Left ventricle myocardium inferior (tissue), 1 donor: ENCODE measurements around the gene ARL15. TPM values are rescaled to one million over a fixed set of nuclear protein-coding genes. Genes with fewer than 3 reads are reported as not detected.

Source experiments
- DNase-seq: peaks from one replicate; pipeline ENCODE4 v3.0.0-alpha.2; 2020
- H3K27ac ChIP-seq: fragments of 200-600 bp; replicated peaks from 2 replicates; pipeline ENCODE4 v1.8.0; 2021
- H3K27me3 ChIP-seq: fragments of 200-600 bp; 2 replicates; pipeline ENCODE4 v1.8.0; 2021; ENCODE audit warnings: low read depth
- H3K36me3 ChIP-seq: fragments of 200-600 bp; 2 replicates; pipeline ENCODE4 v1.8.0; 2021
- H3K4me1 ChIP-seq: fragments of 200-600 bp; 2 replicates; pipeline ENCODE4 v1.8.0; 2021
- H3K4me3 ChIP-seq: fragments of 200-600 bp; 2 replicates; pipeline ENCODE4 v1.8.0; 2021; ENCODE audit warnings: mild to moderate bottlenecking, moderate library complexity
- H3K9me3 ChIP-seq: fragments of 200-600 bp; replicated peaks from 2 replicates; pipeline ENCODE4 v1.8.0; 2021
- CTCF ChIP-seq: fragments of 200-600 bp; IDR thresholded peaks from 2 replicates; pipeline ENCODE4 v1.8.0; 2021; ENCODE audit warnings: antibody characterized with exemption, mild to moderate bottlenecking, borderline replicate concordance
- intact Hi-C: fragments of 100-400 bp; cut with micrococcal nuclease; formaldehyde crosslinking; loops from one replicate; pipeline ENCODE4 v1.11.0; 2022
- total RNA-seq: library from RNA; stranded (reverse); fragmentation: NEBNext Ultra II Directional; extraction: Animal tissue kit (Norgen Biotek cat#: 25700); gene quantifications from one replicate; pipeline ENCODE4 v1.2.1, GENCODE V29; 2021
- donor health status: DM: no; HTN: yes; CAD: no; lungs with severe emphysema.

Gene ARL15
- total RNA-seq, 1 donor from 2014 or later = 18.2 TPM

GRCh38 chr5:54311176-54311677, 854 bp upstream of the ARL15 start:
- Histone ChIP-seq H3K9me3 (no peaks in the 10 kb centered on the region), H3K4me3 (peak overlapping the region; percentile 91), H3K4me1 (peaks cover 48% of the 10 kb centered on the region), H3K27me3 (no peaks in the 10 kb centered on the region), H3K36me3 (no peaks in the 10 kb centered on the region), H3K27ac (peak overlapping the region; percentile 91)
- no peak for DNase-seq
- intact Hi-C loops = loop anchor here (5.0 kb wide), 1 partner anchor 106 kb away; no protein-coding TSS in a partner anchor
- TF ChIP-seq CTCF = no peak

- peaks cover 48% of the 10 kb centered on the region for H3K4me1 ChIP-seq
- H3K4me3 ChIP-seq = peak overlapping the region; percentile 91
- no peaks in the 10 kb centered on the region for H3K36me3 ChIP-seq
- peak overlapping the region; percentile 91 for H3K27ac ChIP-seq
- no peaks in the 10 kb centered on the region for H3K9me3 ChIP-seq
- DNase-seq = peak; percentile 36
- intact Hi-C loops = loop anchor here (5.0 to 10.0 kb wide), 2 partner anchors 55 to 107 kb away; no protein-coding TSS in a partner anchor
- no peaks in the 10 kb centered on the region for H3K27me3 ChIP-seq
- TF ChIP-seq CTCF = no peak
Observed at GRCh38 chr5:54309691-54310432, 511 bp downstream of the ARL15 start.

- intact Hi-C loops = loop anchor here (10.0 kb wide), 1 partner anchor 54 kb away; no protein-coding TSS in a partner anchor
Observed at GRCh38 chr5:54309276-54309675, 1.1 kb downstream of the ARL15 start.

GRCh38 chr5:54307583-54307982, 2.8 kb downstream of the ARL15 start:
- H3K9me3 ChIP-seq = no peaks in the 10 kb centered on the region
- DNase-seq = no peak
- H3K36me3 ChIP-seq = no peaks in the 10 kb centered on the region
- peaks cover 61% of the 10 kb centered on the region for H3K4me1 ChIP-seq
- no peak for TF ChIP-seq CTCF
- no peaks in the 10 kb centered on the region for H3K27me3 ChIP-seq
- H3K4me3 ChIP-seq = peak overlapping the region; percentile 91
- no peak overlapping the region for H3K27ac ChIP-seq
- intact Hi-C loops = loop anchor here (10.0 kb wide), 1 partner anchor 53 kb away; no protein-coding TSS in a partner anchor

More at GRCh38 chr5:54309276-54309675, 1.1 kb downstream of the ARL15 start:
- H3K27me3 ChIP-seq = no peaks in the 10 kb centered on the region
- peak overlapping the region; percentile 91 for H3K27ac ChIP-seq
- H3K4me3 ChIP-seq = peak overlapping the region; percentile 91
- H3K9me3 ChIP-seq = no peaks in the 10 kb centered on the region
- DNase-seq = no peak
- H3K4me1 ChIP-seq = peaks cover 48% of the 10 kb centered on the region
- no peaks in the 10 kb centered on the region for H3K36me3 ChIP-seq
- TF ChIP-seq CTCF = no peak

GRCh38 chr5:54306893-54307292, 3.5 kb downstream of the ARL15 start:
- Histone ChIP-seq H3K9me3 (no peaks in the 10 kb centered on the region), H3K27me3 (no peaks in the 10 kb centered on the region), H3K4me3 (no peak overlapping the region), H3K4me1 (peaks cover 67% of the 10 kb centered on the region), H3K36me3 (no peaks in the 10 kb centered on the region), H3K27ac (no peak overlapping the region)
- intact Hi-C loops = loop anchor here (10.0 kb wide), 1 partner anchor 52 kb away; no protein-coding TSS in a partner anchor
- no peak for TF ChIP-seq CTCF
- DNase-seq = no peak
